ENCODE measurements around the gene SGSH. TPM values are rescaled to one million over a fixed set of nuclear protein-coding genes. Genes with fewer than 3 reads are reported as not detected.

SGSH gene
- total RNA-seq, 4 donors from 2014 or later: 14.4 to 39.7 (median 38.4) TPM

DNA sequence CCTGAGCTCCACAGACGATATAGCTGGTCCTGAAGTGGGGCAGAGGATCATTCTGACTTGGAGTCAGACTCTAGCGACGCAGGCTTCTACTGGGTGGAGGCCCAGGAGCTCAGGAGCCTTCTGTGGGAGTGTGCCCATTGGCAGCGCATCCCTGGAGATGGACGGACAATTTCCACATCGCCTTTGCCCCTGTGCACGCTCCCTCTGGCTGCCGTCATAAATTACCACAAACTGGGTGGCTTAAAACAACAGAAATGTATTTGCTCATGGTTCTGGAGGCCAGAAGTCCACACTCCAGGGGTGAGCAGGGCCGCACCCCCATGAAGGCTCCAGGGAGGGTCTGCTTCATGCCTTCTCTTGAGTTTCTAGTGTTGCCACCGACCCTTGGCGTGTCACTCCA is 43.4 kb downstream of the SGSH start:
- H3K4me3 ChIP-seq: no peak overlapping the region
- H3K27me3 ChIP-seq: no peaks in the 10 kb centered on the region
- H3K4me1 ChIP-seq: no peaks in the 10 kb centered on the region
- intact Hi-C loops (cut with DNase I; ENCODE audit: low total_unique reads): no loop called here
- H3K9me3 ChIP-seq: no peaks in the 10 kb centered on the region
- no peaks in the 10 kb centered on the region for H3K36me3 ChIP-seq
- DNase-seq: no peak
- no peak overlapping the region for H3K27ac ChIP-seq
- TF ChIP-seq POLR2A (IDR thresholded peaks at IDR 0.05): no peak
- TF ChIP-seq, protein P1, sequence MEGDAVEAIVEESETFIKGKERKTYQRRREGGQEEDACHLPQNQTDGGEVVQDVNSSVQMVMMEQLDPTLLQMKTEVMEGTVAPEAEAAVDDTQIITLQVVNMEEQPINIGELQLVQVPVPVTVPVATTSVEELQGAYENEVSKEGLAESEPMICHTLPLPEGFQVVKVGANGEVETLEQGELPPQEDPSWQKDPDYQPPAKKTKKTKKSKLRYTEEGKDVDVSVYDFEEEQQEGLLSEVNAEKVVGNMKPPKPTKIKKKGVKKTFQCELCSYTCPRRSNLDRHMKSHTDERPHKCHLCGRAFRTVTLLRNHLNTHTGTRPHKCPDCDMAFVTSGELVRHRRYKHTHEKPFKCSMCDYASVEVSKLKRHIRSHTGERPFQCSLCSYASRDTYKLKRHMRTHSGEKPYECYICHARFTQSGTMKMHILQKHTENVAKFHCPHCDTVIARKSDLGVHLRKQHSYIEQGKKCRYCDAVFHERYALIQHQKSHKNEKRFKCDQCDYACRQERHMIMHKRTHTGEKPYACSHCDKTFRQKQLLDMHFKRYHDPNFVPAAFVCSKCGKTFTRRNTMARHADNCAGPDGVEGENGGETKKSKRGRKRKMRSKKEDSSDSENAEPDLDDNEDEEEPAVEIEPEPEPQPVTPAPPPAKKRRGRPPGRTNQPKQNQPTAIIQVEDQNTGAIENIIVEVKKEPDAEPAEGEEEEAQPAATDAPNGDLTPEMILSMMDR (IDR thresholded peaks at IDR 0.05): no peak

DNA sequence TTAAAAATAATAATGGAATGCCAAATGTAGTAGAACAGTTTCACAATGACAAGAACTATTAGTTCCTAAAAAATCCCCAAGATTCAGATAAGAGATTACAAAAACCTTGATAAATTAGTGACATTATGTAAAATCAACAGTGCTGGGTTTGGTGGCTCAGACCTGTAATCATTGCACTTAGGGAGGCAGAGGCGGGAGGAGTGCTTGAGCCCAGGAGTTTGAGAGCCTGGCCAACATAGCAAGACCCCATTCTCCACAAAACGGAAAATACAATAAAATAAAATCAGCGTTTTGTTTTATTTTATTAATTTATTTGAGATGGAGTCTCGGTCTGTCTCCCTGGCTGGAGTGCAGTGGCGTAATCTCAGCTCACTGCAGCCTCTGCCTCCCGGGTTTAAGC is 46.2 kb downstream of the SGSH start:
- H3K36me3 ChIP-seq: no peaks in the 10 kb centered on the region
- no peaks in the 10 kb centered on the region for H3K9me3 ChIP-seq
- TF ChIP-seq, protein P1 (IDR thresholded peaks at IDR 0.05): no peak
- TF ChIP-seq POLR2A (IDR thresholded peaks at IDR 0.05): no peak
- H3K4me1 ChIP-seq: no peaks in the 10 kb centered on the region
- H3K27ac ChIP-seq: no peak overlapping the region
- no peak for DNase-seq
- H3K27me3 ChIP-seq: no peaks in the 10 kb centered on the region
- intact Hi-C loops (cut with DNase I; ENCODE audit: low total_unique reads): no loop called here
- H3K4me3 ChIP-seq: no peak overlapping the region

DNA sequence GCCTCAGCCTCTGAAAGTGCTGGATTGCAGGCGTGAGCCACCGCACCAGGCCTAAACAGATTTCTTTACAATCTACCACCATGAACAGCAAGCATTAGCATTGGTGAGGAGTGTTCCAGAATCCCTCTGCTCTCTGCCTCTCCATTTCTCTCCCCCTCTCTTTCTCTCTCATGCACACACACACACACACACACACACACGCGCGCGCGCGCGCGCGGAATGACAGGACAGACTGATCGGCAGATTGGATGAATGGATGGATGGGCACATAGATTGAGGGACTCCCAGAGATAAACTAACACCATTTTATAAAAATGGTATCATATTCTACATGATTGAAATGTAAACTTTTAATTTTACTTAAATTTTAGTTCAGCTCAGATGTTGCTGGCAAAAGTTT is 47.0 kb downstream of the SGSH start:
- intact Hi-C loops (cut with DNase I; ENCODE audit: low total_unique reads): no loop called here
- Histone ChIP-seq H3K36me3 (no peaks in the 10 kb centered on the region), H3K27me3 (no peaks in the 10 kb centered on the region), H3K4me3 (no peak overlapping the region), H3K9me3 (no peaks in the 10 kb centered on the region), H3K4me1 (no peaks in the 10 kb centered on the region), H3K27ac (no peak overlapping the region)
- no peak for DNase-seq
- TF ChIP-seq, protein P1 (IDR thresholded peaks at IDR 0.05): no peak
- no peak for TF ChIP-seq POLR2A (IDR thresholded peaks at IDR 0.05)

DNA sequence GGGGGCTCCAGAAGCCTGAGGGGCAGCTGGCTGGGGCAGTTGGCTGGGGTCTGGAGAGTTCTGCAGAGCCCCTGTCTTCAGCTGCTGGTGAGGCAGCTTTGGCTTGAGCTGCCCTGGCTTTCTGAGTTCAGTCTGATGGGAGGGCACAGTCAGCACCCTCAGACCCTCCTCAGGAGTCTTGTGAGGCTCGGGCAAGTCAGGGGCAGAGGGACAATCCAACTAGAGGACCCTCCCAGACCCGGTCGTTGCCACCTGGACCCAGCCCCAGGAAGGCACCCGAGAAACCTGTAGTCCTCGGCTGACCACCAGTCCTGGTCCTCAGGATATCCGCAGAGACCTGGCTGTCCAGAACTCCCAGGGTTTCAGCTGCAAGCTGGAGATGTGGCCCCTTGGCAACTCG is 48.5 kb downstream of the SGSH start:
- TF ChIP-seq, protein P1 (IDR thresholded peaks at IDR 0.05): no peak
- TF ChIP-seq POLR2A (IDR thresholded peaks at IDR 0.05): no peak
- Histone ChIP-seq H3K9me3 (no peaks in the 10 kb centered on the region), H3K27ac (no peak overlapping the region), H3K36me3 (no peaks in the 10 kb centered on the region), H3K4me1 (no peaks in the 10 kb centered on the region), H3K27me3 (no peaks in the 10 kb centered on the region), H3K4me3 (no peak overlapping the region)
- no peak for DNase-seq
- intact Hi-C loops (cut with DNase I; ENCODE audit: low total_unique reads): no loop called here

DNA sequence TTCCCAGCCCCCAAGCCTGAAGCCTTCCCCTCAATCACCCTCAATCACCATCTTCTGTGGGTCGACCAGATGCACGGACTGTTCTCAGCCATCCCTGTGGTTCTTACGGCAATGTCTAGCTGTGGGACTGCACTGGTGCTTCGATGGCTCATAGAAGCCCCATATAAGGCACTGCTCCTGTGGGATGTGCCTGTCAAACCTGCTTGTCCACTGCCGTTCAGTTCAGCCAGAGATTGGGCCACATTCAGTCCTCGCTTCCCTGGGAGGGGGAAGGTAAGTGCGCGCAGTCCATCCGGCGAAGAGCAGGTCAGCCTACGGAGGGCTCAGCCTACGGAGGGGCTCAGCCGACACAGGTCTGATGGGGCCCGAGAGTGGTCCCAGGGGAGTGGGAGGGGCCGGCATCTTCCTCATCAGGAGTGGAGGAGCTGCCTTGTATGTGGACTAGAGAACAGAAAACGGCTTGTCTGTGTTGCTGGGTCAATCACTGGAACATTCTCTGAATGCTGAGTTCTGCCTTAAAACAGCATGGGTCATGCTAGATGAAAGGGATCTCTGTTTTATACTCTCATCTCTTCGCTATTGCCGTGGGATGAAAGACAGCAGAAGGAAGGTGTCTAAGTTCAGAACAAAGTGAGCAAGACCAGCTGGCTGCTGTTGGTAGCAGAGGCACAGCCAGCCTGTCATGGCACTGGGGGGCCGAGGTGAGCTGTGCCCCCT is 50.2 kb downstream of the SGSH start, which contains the start of gene CARD14:
Gene CARD14, plus strand, starts transcription at position 247 of the 717 bp plus-strand sequence. CDS start 11,409 bp downstream, outside the sequence.
- intact Hi-C loops (cut with DNase I; ENCODE audit: low total_unique reads): no loop called here
- Histone ChIP-seq H3K4me1 (no peaks in the 10 kb centered on the region), H3K9me3 (no peaks in the 10 kb centered on the region), H3K27ac (no peak within 1 kb of the TSS), H3K36me3 (no peaks in the 10 kb centered on the region), H3K4me3 (no peak within 1 kb of the TSS), H3K27me3 (no peaks in the 10 kb centered on the region)
- no peak for DNase-seq
- no peak for TF ChIP-seq POLR2A (IDR thresholded peaks at IDR 0.05)
- TF ChIP-seq, protein P1 (IDR thresholded peaks at IDR 0.05): no peak

Measured in uterus (tissue), 4 donors.